K562 (cell line): ENCODE data around the gene UGP2. TPM values are rescaled to one million over a fixed set of nuclear protein-coding genes. Genes with fewer than 3 reads are reported as not detected.

Source experiments
- ATAC-seq: fragments of 200-7000 bp; cut with Tn5 transposase; 3 replicates; pipeline ENCODE4 v1.9.1; 2020; ENCODE audit warnings: moderate library complexity
- BruUV-seq: library from RNA; stranded (reverse); fragments of 400-500 nt; replicated peaks from 2 replicates; lab custom pipeline; 2021; lab: Mats Ljungman, UMichigan
- CTCF ChIA-PET: fragments of 300-600 bp; formaldehyde crosslinking; extraction: SDS; loops from one replicate; lab custom pipeline; 2021; ENCODE audit warnings: low intra/inter-chr PET ratio; lab: Yijun Ruan, JAX
- POLR2A ChIA-PET: fragments of 300-600, 350-650 bp; sonication (Branson Sonifier 250); formaldehyde crosslinking; extraction: SDS; loops from one replicate; lab custom pipeline; 2021; ENCODE audit warnings: antibody characterized with exemption, inconsistent platforms; lab: Yijun Ruan, JAX
- DNase-seq, 4 experiments: peaks; one replicate each; pipeline versions ENCODE4 v3.0.0 to v3.0.0-alpha.2; 2011 to 2018; ENCODE audit warnings: low spot score in 3 of 4, mixed read lengths in 3 of 4; ENCODE audit errors: extremely low read depth in 1 of 4
- FAIRE-seq: peaks from 2 replicates; lab custom pipeline; 2011; peaks lifted over from hg19 to GRCh38; lab: Jason Lieb, UNC
- H2AFZ ChIP-seq: 2 replicates; pipeline ENCODE4 v1.6.0; 2011; ENCODE audit warnings: low read depth, low read length, control low read depth, inconsistent platforms
- H3K27ac ChIP-seq: fragments of 200-600 bp; 3 replicates; pipeline ENCODE4 v1.8.0; 2011; ENCODE audit warnings: low read depth, mild to moderate bottlenecking, control low read depth, inconsistent platforms, low read length, moderate library complexity, mixed read lengths; ENCODE audit errors: extremely low read depth
- H3K27me3 ChIP-seq, 2 experiments: fragments of 300-600 bp in 1 of 2; 2 replicates in 1 of 2; 3 replicates in 1 of 2; pipeline versions ENCODE4 v1.6.0 to v1.8.0; 2011; ENCODE audit warnings: inconsistent platforms in 2 of 2, low read length in 2 of 2, mild to moderate bottlenecking in 1 of 2, mixed read lengths in 1 of 2, moderate library complexity in 1 of 2; ENCODE audit not compliant: control insufficient read depth in 2 of 2, insufficient read depth in 2 of 2
- H3K36me3 ChIP-seq: fragments of 300-600 bp; 3 replicates; pipeline ENCODE4 v1.8.0; 2011; ENCODE audit warnings: mild to moderate bottlenecking, low read length, inconsistent platforms; ENCODE audit not compliant: control insufficient read depth, insufficient read depth
- H3K4me1 ChIP-seq, 2 experiments: fragments of 200-600 bp in 1 of 2; replicated peaks in 1 of 2; 2 replicates in 1 of 2; 3 replicates in 1 of 2; pipeline versions ENCODE4 v1.5.1 to v1.8.0; 2011; ENCODE audit warnings: inconsistent platforms in 2 of 2, low read length in 2 of 2, mild to moderate bottlenecking in 1 of 2, mixed read lengths in 1 of 2, moderate library complexity in 1 of 2; ENCODE audit not compliant: control insufficient read depth in 2 of 2, insufficient read depth in 2 of 2
- H3K4me2 ChIP-seq: 2 replicates; pipeline ENCODE4 v1.6.1; 2011; ENCODE audit warnings: low read length, control low read depth, inconsistent platforms, mixed read lengths; ENCODE audit not compliant: insufficient read depth
- H3K4me3 ChIP-seq: fragments of 200-600 bp; sonication (generic), shearing (Covaris generic); 2 replicates; pipeline ENCODE4 v1.5.1; 2016; ENCODE audit warnings: control low read depth, inconsistent platforms
- H3K79me2 ChIP-seq: fragments of 200-600 bp; 3 replicates; pipeline ENCODE4 v1.8.0; 2011; ENCODE audit warnings: low read length, inconsistent platforms; ENCODE audit not compliant: control insufficient read depth, insufficient read depth
- H3K9ac ChIP-seq, 2 experiments: 2 replicates each; pipeline versions ENCODE4 v1.6.0 to v1.6.1; 2011; ENCODE audit warnings: low read depth in 2 of 2, low read length in 2 of 2, control low read depth in 1 of 2, inconsistent platforms in 1 of 2, mild to moderate bottlenecking in 1 of 2, mixed read lengths in 1 of 2; ENCODE audit not compliant: insufficient read depth in 1 of 2
- H3K9me1 ChIP-seq: one replicate; pipeline ENCODE4 v1.6.0; 2011; ENCODE audit warnings: inconsistent platforms, mild to moderate bottlenecking, low read length, moderate library complexity; ENCODE audit not compliant: control insufficient read depth, insufficient read depth
- H3K9me3 ChIP-seq: replicated peaks from 2 replicates; pipeline ENCODE4 v1.5.1; 2011; ENCODE audit warnings: low read depth, low read length, inconsistent platforms; ENCODE audit not compliant: control insufficient read depth, insufficient read depth
- H4K20me1 ChIP-seq: replicated peaks from 2 replicates; pipeline ENCODE4 v1.6.1; 2011; ENCODE audit warnings: low read length, inconsistent platforms, mixed read lengths; ENCODE audit not compliant: control insufficient read depth, insufficient read depth
- MIER1 ChIP-seq: fragments of 450-650 bp; IDR thresholded peaks from 2 replicates; pipeline ENCODE4 v1.6.1; 2016; ENCODE audit warnings: antibody characterized with exemption, mild to moderate bottlenecking, low read depth
- PHTF2 ChIP-seq: fragments of 250-450 bp; sonication (Bioruptor Pico); IDR thresholded peaks from 2 replicates; pipeline ENCODE4 v1.5.0; 2021; ENCODE audit warnings: mild to moderate bottlenecking
- SMAD4 ChIP-seq: fragments of 250-450 bp; sonication (Bioruptor Pico); conservative IDR thresholded peaks from 2 replicates; pipeline ENCODE4 v1.8.0; 2021; ENCODE audit warnings: inconsistent platforms, mild to moderate bottlenecking, moderate library complexity
- ZC3H11A ChIP-seq: IDR thresholded peaks from 2 replicates; pipeline ENCODE4 v1.6.1; 2012; ENCODE audit warnings: low read depth, low read length, improper control_type of control experiment
- ZNF174 ChIP-seq: fragments of 250-450 bp; sonication (Bioruptor Pico); IDR thresholded peaks from 2 replicates; pipeline ENCODE4 v1.4.0; 2020; ENCODE audit warnings: mild to moderate bottlenecking
- ZNF785 ChIP-seq: fragments of 250-450 bp; sonication (Bioruptor Pico); IDR thresholded peaks from 2 replicates; pipeline ENCODE4 v1.4.0; 2020; ENCODE audit warnings: mild to moderate bottlenecking
- WGBS: fragments of 100-300 bp; shearing (Covaris generic); methylation state at CpG from one replicate; pipeline ENCODE4 v1.1.6; 2016; ENCODE audit warnings: low coverage, mixed read lengths; ENCODE audit not compliant: insufficient coverage; ENCODE audit errors: missing lambda C conversion rate; 5-methylcytosine and 5-hydroxymethylcytosine counted together
- in situ Hi-C: fragments of 300-500 bp; cut with MboI; formaldehyde crosslinking; loops from 4 replicates; pipeline ENCODE4 v1.15.0; 2018; ENCODE audit warnings: inconsistent platforms, mixed read lengths
- intact Hi-C: fragments of 100-400 bp; cut with micrococcal nuclease; formaldehyde crosslinking; loops from 2 replicates; pipeline ENCODE4 v1.14.2; 2022
- polyA plus RNA-seq, 8 experiments: library from polyadenylated mRNA; depleted of rRNA in 4 of 8; stranded (reverse) in 5 of 8; unstranded in 3 of 8; fragments of >200 nt; fragmentation: Nextera tagmentation in 2 of 8; fragmentation: Illumina TruSeq in 1 of 8; extraction: Ambion mirVana in 2 of 8; extraction: Trizol in 1 of 8; gene quantifications; 2 replicates each; pipeline versions ENCODE4 v1.2.1 to v1.2.3, GENCODE V29; 2011 to 2014; ENCODE audit warnings: inconsistent platforms in 1 of 8, missing spikeins in 1 of 8
- total RNA-seq, 7 experiments: library from RNA; depleted of rRNA in 6 of 7; stranded (reverse); fragments of >200 nt in 6 of 7; fragmentation: Illumina TruSeq in 2 of 7; extraction: Trizol in 2 of 7; gene quantifications; 2 replicates each; pipeline versions ENCODE4 v1.2.1 to v1.2.3, GENCODE V29; 2011 to 2021; ENCODE audit warnings: low replicate concordance in 1 of 7

Gene UGP2
- total and polyA plus RNA-seq, 9 of the 15 experiments (the other 6 are each of a cell fraction or from before 2014, with no cell fraction given): 25.2 to 69.3 (median 58.9) TPM

- Histone ChIP-seq H3K4me2 (no peak overlapping the region), H3K9me3 (no peaks in the 10 kb centered on the region), H3K36me3 (peaks cover 24% of the 10 kb centered on the region; the same call in 2 of the 3 replicates), H3K9me1 (peaks cover 4% of the 10 kb centered on the region), H3K4me1 (no peaks in the 10 kb centered on the region), H3K27ac (no peak overlapping the region), H3K4me3 (no peak overlapping the region), H3K27me3 (no peaks in the 10 kb centered on the region), H2AFZ (no peak overlapping the region), H3K79me2 (no peaks in the 10 kb centered on the region)
- DNase-seq (no peak), FAIRE-seq (no peak), ATAC-seq (no peak)
- ChIA-PET CTCF (no interaction called here), POLR2A (interaction anchor here (1.1 kb wide), 1 partner anchor 11 kb away, joined by 3 read pairs; no protein-coding TSS in a partner anchor)
- intact Hi-C loops (no loop called here), in situ Hi-C loops (no loop called here)
- BruUV-seq: no TSS peak
- 73% methylated on average over 1 of the region's 1 CpG for WGBS
- no peak for TF ChIP-seq PHTF2 (CRISPR knock-in tag)
- TF ChIP-seq, all 486 proteins: peak for 0
- Histone ChIP-seq H4K20me1 (no peaks in the 10 kb centered on the region), H3K9ac (no peak overlapping the region)
Observed at GRCh38 chr2:63878486-63878885, 36.8 kb downstream of the UGP2 start.

- peaks cover 4% of the 10 kb centered on the region for H3K9me1 ChIP-seq
- intact Hi-C loops: no loop called here
- ChIA-PET CTCF (no interaction called here), POLR2A (no interaction called here)
- H3K4me1 ChIP-seq: no peaks in the 10 kb centered on the region
- no peak overlapping the region for H3K4me2 ChIP-seq
- in situ Hi-C loops: no loop called here
- no peak for ATAC-seq
- no TSS peak for BruUV-seq
- H3K4me3 ChIP-seq: no peak overlapping the region
- no peak for DNase-seq
- peaks cover 30% of the 10 kb centered on the region; the same call in 2 of the 3 replicates for H3K36me3 ChIP-seq
- WGBS: 98% methylated on average over 2 of the region's 2 CpGs
- H2AFZ ChIP-seq: no peak overlapping the region
- H3K27ac ChIP-seq: no peak overlapping the region
- H3K79me2 ChIP-seq: no peaks in the 10 kb centered on the region
- H3K9ac ChIP-seq: no peak overlapping the region
- no peaks in the 10 kb centered on the region for H3K9me3 ChIP-seq
- FAIRE-seq: no peak
- no peaks in the 10 kb centered on the region for H3K27me3 ChIP-seq
- no peaks in the 10 kb centered on the region for H4K20me1 ChIP-seq
- no peak for TF ChIP-seq SMAD4 (CRISPR knock-in tag)
- no peak for TF ChIP-seq MIER1
- no peak for TF ChIP-seq ZC3H11A
- no peak for TF ChIP-seq ZNF785 (CRISPR knock-in tag)
- TF ChIP-seq ZNF174 (CRISPR knock-in tag): no peak
Observed at GRCh38 chr2:63879876-63880433, 38.3 kb downstream of the UGP2 start.
